HUES64 (cell line): ENCODE results near the gene TMEM270.
"Not testable (repeated sequence)": the region's sequence is repeated elsewhere in the genome, so short reads cannot be mapped to it uniquely, and the experiment has no call there.

Source experiments
- H3K27ac ChIP-seq: 2 replicates; pipeline ENCODE4 v1.7.0; 2013; ENCODE audit warnings: low read depth, low read length, inconsistent platforms
- H3K27me3 ChIP-seq: 2 replicates; pipeline ENCODE4 v1.6.1; 2013; ENCODE audit warnings: mild to moderate bottlenecking, low read length; ENCODE audit not compliant: insufficient read depth
- H3K36me3 ChIP-seq: 2 replicates; pipeline ENCODE4 v1.6.1; 2013; ENCODE audit warnings: mild to moderate bottlenecking, low read length; ENCODE audit not compliant: insufficient read depth
- H3K4me1 ChIP-seq: 2 replicates; pipeline ENCODE4 v1.6.1; 2013; ENCODE audit warnings: mild to moderate bottlenecking, low read length, moderate library complexity; ENCODE audit not compliant: insufficient read depth
- H3K4me3 ChIP-seq: 2 replicates; pipeline ENCODE4 v1.5.1; 2013; ENCODE audit warnings: mild to moderate bottlenecking, low read length, moderate library complexity
- H3K9ac ChIP-seq: 2 replicates; pipeline ENCODE4 v1.6.1; 2013; ENCODE audit warnings: mild to moderate bottlenecking, low read depth, low read length
- H3K9me3 ChIP-seq: 2 replicates; pipeline ENCODE4 v1.6.1; 2013; ENCODE audit warnings: low read depth, low read length; ENCODE audit not compliant: insufficient read depth
- WGBS: fragments of 150-250, 120-280 bp; methylation state at CpG from one replicate; pipeline ENCODE4 v1.1.7; 2013; ENCODE audit warnings: missing lambda C conversion rate; 5-methylcytosine and 5-hydroxymethylcytosine counted together

The TMEM270 gene

DNA sequence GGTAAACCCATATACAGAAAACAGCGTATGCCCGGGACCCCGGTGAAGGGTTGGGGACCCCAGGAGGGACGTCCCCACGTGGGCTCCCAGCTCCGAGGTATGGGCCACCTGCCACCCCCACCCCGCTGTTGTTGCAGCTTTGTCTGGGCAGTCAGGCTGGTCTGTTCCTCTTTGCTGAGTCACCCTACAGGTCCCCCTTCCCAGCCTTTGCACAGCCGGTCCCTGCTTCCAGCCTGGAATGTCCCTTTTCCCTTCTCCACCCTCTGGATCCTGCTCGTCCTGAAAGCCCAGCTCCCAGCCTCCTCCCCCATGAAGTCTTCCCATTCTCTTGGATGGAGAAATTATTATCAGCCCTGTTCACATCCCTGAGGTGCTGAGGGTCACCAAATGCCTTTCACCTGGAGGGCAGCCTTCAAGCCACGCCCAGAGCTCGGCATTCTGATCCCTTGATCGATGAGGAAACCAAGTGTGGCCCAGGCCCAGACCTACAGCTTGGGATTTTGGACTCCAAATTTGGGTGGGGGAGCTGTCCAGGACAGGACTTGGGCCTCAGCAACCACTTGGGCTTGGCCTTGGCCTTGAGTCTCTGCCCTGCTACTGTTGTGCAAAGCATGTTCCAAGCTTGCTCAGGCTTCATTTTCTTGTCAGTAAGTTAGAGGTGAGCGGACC lies 27.6 kb upstream of the TMEM270 start:
- no peaks in the 10 kb centered on the region for H3K27me3 ChIP-seq

DNA sequence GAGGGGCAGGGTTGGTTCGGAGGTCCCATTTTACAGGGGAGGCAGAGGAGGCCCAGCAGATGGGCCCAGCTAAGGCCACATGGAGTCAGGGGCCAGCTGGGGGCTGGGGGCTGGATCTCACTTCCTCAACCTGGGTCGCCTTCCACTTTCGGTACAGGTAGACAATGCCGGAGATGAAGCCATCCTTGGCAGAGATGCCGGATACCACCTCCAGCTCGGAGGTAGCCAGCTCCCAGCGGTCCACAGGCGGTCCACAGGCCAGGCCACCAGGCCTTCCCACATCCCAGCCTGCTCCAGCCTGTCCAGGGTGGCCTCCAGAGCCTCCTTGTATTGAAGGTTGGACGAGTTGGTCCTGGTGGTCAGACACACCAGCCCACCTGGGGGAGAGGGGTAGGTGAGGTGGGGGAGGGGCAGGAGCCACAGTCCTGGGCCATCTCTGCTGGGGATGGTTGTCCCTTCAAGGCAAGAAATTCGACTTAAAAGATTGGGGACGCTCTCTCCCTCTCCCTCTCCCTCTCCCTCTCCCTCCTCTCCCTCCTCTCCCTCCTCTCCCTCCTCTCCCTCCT lies 26.2 kb upstream of the TMEM270 start:
- H3K4me1 ChIP-seq: peaks cover 35% of the 10 kb centered on the region
- no peaks in the 10 kb centered on the region for H3K27me3 ChIP-seq
- 90% methylated on average over 11 of the region's 11 CpGs for WGBS
- H3K27ac ChIP-seq: no peak overlapping the region
- no peak overlapping the region for H3K9ac ChIP-seq
- H3K36me3 ChIP-seq: no peaks in the 10 kb centered on the region
- H3K4me3 ChIP-seq: no peak overlapping the region
- H3K9me3 ChIP-seq: no peaks in the 10 kb centered on the region; the same call in 1 of the 2 replicates

More for the DNA sequence above, 27.6 kb upstream of the TMEM270 start:
- Histone ChIP-seq H3K27ac (no peak overlapping the region), H3K4me3 (no peak overlapping the region), H3K9me3 (no peaks in the 10 kb centered on the region; the same call in 1 of the 2 replicates), H3K36me3 (no peaks in the 10 kb centered on the region), H3K4me1 (peaks cover 45% of the 10 kb centered on the region), H3K9ac (peak overlapping the region; percentile 45; the same call in 1 of the 2 replicates)
- WGBS: 77% methylated on average over 13 of the region's 13 CpGs

DNA sequence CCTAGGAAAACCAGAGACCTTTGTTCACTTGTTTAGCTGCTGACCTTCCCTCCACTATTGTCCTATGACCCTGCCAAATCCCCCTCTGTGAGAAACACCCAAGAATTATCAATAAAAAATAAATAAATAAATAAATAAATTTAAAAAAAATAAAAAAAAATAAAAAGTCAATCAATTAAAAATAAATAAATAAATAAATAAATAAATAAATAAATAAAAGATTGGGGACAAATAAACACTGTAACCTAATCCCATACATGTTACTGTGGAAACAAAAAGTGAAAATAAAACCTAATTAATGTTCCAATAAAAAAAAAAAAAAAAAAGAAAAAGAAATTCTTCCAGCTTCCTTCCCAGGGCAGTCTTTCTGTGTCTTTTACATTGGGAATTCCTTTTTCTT lies 23.8 kb upstream of the TMEM270 start:
- H3K4me3 ChIP-seq, H3K9me3 ChIP-seq, H3K36me3 ChIP-seq, H3K27me3 ChIP-seq, H3K9ac ChIP-seq, H3K27ac ChIP-seq: not testable (repeated sequence)
- peaks cover 13% of the 10 kb centered on the region for H3K4me1 ChIP-seq

DNA sequence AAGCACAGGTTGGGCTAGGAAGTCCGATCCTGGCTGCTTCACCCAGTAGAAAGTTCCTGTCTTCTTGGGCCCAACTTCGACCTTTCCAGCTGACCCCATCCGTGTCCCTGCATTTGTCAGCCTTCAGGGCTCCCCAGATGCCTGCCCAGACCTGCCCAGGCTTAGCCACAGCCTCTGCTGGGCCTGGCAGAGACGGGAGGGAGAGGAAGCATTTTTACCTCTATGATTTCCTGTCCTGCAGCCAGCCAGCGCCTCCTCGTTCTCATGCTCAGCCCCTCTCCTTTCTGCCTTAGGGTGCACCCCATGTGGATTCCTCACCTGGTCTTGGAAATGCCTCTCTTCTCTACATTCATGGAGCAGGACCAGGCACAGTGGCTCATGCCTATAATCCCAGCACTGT lies 22.3 kb upstream of the TMEM270 start:
- WGBS: 85% methylated on average over 6 of the region's 6 CpGs
- Histone ChIP-seq H3K4me3 (no peak overlapping the region), H3K36me3 (no peaks in the 10 kb centered on the region), H3K9me3 (no peaks in the 10 kb centered on the region; the same call in 1 of the 2 replicates), H3K27ac (no peak overlapping the region), H3K27me3 (no peaks in the 10 kb centered on the region), H3K9ac (no peak overlapping the region), H3K4me1 (peaks cover 7% of the 10 kb centered on the region)

DNA sequence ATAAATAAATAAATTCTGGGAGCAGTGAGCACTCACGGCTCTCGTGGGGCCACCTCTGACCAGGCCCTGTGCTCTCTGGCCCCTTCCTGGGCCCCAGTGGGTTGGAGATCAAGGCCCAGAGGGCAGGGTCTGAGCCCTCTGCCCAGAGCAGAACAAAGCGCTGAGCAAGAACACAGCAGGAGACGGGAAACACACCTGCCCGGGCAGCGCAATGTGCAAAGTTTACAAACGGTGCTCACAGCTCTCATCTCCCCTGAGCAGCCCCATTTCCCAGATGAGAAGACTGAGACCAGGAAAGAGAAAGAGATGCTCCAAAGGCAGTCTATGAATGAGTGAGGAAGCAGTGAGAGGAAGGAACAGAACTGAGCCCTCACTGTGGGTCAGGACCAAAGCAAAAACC lies 21.7 kb upstream of the TMEM270 start:
- no peaks in the 10 kb centered on the region; the same call in 1 of the 2 replicates for H3K9me3 ChIP-seq
- no peak overlapping the region for H3K9ac ChIP-seq
- H3K4me1 ChIP-seq: peaks cover 6% of the 10 kb centered on the region; the same call in 1 of the 2 replicates
- WGBS: 92% methylated on average over 7 of the region's 7 CpGs
- no peak overlapping the region for H3K4me3 ChIP-seq
- no peaks in the 10 kb centered on the region for H3K36me3 ChIP-seq
- no peaks in the 10 kb centered on the region for H3K27me3 ChIP-seq
- H3K27ac ChIP-seq: no peak overlapping the region

DNA sequence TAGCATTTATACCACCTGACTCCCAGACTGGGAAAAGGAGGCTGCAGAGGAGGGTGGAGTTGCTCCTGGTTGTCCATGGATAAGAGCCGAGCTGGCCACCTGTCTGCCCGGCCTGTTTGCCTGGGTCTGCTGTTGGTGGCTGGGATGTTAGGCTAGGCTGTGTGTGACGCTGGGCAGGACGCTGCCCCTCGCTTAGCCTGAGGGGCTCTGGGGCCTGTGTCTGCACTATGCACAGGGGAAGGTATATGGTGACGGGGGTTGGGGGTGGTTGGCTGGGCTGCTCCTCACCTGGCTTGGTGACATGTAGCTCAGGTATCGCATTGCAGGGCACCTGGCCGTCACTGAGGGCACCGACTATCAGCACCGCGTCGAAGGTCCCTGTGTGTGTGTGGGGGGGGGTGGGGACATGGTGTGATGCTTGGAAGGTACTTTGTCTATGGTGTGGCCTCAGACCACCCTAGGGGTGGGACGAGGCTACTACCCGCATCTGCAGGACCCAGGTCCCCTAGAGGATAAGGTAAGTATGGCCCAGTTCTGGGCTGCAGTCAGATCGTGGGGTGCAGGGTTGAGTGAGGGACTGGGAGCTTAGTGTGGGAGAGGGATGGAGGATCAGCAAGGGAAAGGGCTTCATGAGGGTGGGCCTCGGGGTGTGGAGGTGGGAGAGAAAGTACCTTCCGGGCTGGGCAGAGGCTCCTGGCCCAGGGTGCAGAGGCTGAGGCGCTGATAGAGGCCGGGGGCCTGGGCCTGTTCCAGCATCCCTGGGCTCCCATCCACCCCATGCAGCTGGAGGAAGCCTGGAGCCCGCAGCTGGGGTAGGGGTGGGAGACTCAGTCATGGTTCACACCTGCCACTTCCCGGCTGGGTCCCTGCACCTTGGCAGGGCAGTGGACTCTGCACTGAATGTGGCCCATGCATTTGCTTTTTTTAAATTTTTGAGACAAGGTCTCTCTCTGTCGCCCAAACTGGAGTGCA lies 20.9 kb upstream of the TMEM270 start:
- no peak overlapping the region for H3K9ac ChIP-seq
- 91% methylated on average over 22 of the region's 22 CpGs for WGBS
- no peak overlapping the region for H3K27ac ChIP-seq
- no peaks in the 10 kb centered on the region for H3K27me3 ChIP-seq
- H3K36me3 ChIP-seq: no peaks in the 10 kb centered on the region
- peaks cover 6% of the 10 kb centered on the region; the same call in 1 of the 2 replicates for H3K4me1 ChIP-seq
- H3K9me3 ChIP-seq: no peaks in the 10 kb centered on the region
- no peak overlapping the region for H3K4me3 ChIP-seq

DNA sequence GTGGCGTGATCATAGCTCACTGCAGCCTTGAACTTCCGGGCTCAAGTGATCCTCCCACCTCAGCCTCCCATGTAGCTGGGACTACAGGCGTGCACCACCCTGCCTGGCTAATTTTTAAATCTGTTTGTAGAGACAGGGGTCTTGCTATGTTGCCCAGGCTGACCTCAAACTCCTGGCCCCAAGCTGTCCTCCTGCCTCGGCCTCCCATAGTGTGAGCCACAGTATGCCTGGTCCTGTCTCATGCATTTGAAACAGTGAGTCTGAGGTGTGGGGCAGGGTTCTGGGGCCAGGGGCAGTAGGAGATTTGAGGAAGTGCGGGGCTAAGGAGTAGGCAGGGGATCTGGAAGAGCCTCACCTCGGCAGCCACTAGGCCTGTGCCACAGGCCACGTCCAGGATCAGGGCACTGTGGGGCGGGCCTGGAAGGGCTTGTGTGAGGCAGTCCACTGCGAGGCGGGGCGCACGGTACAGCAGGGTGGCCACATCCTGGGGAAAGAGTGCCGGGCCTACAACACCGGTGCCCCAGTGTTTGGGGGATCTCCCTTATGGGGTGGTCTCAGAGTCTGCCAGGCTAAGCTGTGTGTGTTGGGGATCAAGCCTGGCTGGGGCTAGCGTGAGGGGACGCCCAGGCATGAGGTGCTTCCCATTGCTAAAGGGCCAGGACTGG lies 20.1 kb upstream of the TMEM270 start:
- no peak overlapping the region for H3K27ac ChIP-seq
- whole genome bisulfite sequencing: 95% methylated on average over 16 of the region's 16 CpGs
- H3K9ac ChIP-seq: no peak overlapping the region
- no peaks in the 10 kb centered on the region for H3K9me3 ChIP-seq
- no peak overlapping the region for H3K4me3 ChIP-seq
- peaks cover 6% of the 10 kb centered on the region; the same call in 1 of the 2 replicates for H3K4me1 ChIP-seq
- no peaks in the 10 kb centered on the region for H3K36me3 ChIP-seq
- H3K27me3 ChIP-seq: no peaks in the 10 kb centered on the region

DNA sequence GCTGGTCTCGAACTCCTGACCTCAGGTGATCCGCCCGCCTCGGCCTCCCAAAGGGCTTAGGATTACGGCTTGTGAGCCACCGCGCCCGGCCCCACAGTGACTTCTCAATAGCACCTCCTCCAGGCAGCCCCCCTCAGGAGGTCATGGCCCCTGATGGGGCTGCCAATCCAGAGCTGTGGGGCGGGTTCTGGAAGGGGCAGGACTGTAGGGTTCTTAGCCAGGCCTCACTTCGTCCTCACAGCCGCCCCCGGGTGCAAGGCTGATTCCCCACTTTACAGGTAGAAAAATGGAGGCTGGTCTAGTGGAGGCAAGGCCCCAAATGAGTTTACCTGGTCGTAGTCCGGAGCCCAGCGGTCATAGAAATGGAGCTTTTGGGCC lies 19.3 kb upstream of the TMEM270 start:
- 55% methylated on average over 15 of the region's 15 CpGs for WGBS

DNA sequence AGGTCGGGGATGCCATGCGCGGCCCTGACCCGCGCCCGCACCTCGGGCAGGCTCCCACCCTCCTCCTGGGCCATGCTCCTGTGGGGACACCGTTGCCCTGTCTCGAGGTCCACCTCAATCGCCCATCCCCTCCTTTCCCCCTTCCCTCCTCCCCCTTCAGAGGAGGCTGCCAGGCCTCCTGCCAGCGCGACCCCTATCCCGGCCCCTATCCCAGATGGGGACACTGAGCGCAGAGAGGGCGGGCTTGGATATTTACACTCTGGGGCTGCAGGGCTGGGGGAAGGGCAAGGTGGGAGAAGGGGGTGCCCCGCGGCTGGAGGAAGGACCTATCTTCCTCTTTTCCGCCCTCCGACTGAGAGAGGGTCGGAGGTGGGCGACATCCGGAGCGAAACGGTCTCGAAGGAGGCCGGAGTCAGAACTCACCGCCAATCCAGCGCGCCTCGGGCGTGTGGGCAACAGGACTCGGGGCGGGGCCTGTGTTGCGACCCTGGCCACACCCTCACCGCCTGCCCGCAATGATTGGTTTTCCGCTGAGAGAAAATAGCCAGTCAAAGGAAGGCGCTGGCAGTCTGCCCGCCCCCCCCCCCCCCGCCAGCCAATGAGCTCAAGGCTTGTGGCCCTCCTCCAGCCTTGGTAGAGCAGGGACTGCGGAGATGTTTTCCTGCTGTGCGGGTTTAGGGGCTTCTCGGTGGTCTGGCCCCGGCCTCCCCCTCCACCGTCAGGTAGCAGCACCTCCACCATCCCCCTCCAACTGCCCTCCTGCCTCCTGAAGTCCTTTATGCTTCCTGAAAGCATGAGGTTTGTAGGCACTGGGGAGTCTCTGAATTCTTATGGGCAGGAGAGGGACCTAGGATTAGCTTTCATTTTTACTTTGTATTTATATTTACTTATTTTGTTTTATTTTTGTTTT lies 18.6 kb upstream of the TMEM270 start, which contains the start of gene METTL27:
Gene METTL27, minus strand, starts transcription at position 450 of the 910 bp plus-strand sequence. Its CDS starts 376 bp downstream, at position 74.
- 3% methylated on average over 41 of the region's 45 CpGs for WGBS
- no peaks in the 10 kb centered on the region for H3K9me3 ChIP-seq

More for the DNA sequence above, 19.3 kb upstream of the TMEM270 start:
- Histone ChIP-seq H3K4me3 (peak overlapping the region; percentile 80), H3K9ac (0 out of 2 replicates have a peak overlapping the region, but pooled peaks have one; percentile 75), H3K4me1 (peaks cover 6% of the 10 kb centered on the region; the same call in 1 of the 2 replicates), H3K36me3 (no peaks in the 10 kb centered on the region), H3K9me3 (no peaks in the 10 kb centered on the region), H3K27ac (peak overlapping the region; percentile 58), H3K27me3 (no peaks in the 10 kb centered on the region)

DNA sequence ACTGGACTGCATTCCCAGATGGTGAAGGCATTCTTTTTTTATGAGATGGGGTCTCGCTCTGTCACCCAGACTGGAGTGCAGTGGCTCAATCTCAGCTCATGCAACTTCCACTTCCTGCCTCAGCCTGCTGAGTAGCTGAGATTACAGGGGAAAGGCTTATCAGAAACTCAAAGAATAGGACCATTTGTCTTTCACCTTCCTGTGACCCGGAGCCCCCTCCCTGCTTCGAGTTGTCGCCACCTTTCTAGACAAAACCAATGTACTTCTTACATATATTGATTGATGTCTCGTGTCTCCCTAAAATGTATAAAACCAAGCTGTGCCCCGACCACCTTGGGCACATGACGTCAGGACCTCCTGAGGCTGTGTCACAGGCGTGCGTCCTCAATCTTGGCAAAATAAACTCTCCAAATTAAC lies 16.8 kb upstream of the TMEM270 start:
- Histone ChIP-seq H3K9me3 (0 out of 2 replicates have a peak, but pooled peaks cover 2% of the 10 kb centered on the region), H3K36me3 (no peaks in the 10 kb centered on the region), H3K4me3 (no peak overlapping the region), H3K9ac (no peak overlapping the region), H3K27me3 (no peaks in the 10 kb centered on the region), H3K27ac (no peak overlapping the region), H3K4me1 (peaks cover 6% of the 10 kb centered on the region; the same call in 1 of the 2 replicates)
- 88% methylated on average over 9 of the region's 9 CpGs for WGBS

More for the DNA sequence above, 18.6 kb upstream of the TMEM270 start, which contains the start of gene METTL27:
- Histone ChIP-seq H3K27ac (peak within 1 kb of the TSS; percentile 58), H3K4me3 (peak within 1 kb of the TSS; percentile 80), H3K27me3 (no peaks in the 10 kb centered on the region), H3K36me3 (no peaks in the 10 kb centered on the region), H3K9ac (peak within 1 kb of the TSS; percentile 75), H3K4me1 (peaks cover 6% of the 10 kb centered on the region; the same call in 1 of the 2 replicates)
